ENCODE measurements around the gene LSAMP.

LSAMP gene

GRCh38 chr3:115986555-115987207 lies 458.6 kb downstream of the LSAMP start:
- Histone ChIP-seq H3K27me3 (ENCODE audit: low read depth, low read length) (peaks cover 13% of the 10 kb centered on the region; the same call in 1 of the 2 replicates), H3K79me2 (ENCODE audit: low read length) (no peaks in the 10 kb centered on the region), H3K4me1 (ENCODE audit: low read length) (peaks cover 20% of the 10 kb centered on the region), H2AFZ (ENCODE audit: low read depth, low read length) (no peak overlapping the region), H3K4me2 (ENCODE audit: low read length) (peak overlapping the region; percentile 33), H3K4me3 (ENCODE audit: low read length) (no peak overlapping the region; the same call in 1 of the 2 replicates), H3K9me3 (ENCODE audit: insufficient read depth, low read length) (no peaks in the 10 kb centered on the region), H4K20me1 (ENCODE audit: insufficient read depth, low read length) (no peaks in the 10 kb centered on the region), H3K27ac (ENCODE audit: low read length) (no peak overlapping the region), H3K36me3 (replicated peaks; ENCODE audit: low read depth, low read length) (no peaks in the 10 kb centered on the region), H3K9ac (ENCODE audit: low read length) (no peak overlapping the region)
- no peak for TF ChIP-seq EZH2phosphoT487 (IDR thresholded peaks at IDR 0.05; ENCODE audit: low read depth)
- TF ChIP-seq, protein P1, sequence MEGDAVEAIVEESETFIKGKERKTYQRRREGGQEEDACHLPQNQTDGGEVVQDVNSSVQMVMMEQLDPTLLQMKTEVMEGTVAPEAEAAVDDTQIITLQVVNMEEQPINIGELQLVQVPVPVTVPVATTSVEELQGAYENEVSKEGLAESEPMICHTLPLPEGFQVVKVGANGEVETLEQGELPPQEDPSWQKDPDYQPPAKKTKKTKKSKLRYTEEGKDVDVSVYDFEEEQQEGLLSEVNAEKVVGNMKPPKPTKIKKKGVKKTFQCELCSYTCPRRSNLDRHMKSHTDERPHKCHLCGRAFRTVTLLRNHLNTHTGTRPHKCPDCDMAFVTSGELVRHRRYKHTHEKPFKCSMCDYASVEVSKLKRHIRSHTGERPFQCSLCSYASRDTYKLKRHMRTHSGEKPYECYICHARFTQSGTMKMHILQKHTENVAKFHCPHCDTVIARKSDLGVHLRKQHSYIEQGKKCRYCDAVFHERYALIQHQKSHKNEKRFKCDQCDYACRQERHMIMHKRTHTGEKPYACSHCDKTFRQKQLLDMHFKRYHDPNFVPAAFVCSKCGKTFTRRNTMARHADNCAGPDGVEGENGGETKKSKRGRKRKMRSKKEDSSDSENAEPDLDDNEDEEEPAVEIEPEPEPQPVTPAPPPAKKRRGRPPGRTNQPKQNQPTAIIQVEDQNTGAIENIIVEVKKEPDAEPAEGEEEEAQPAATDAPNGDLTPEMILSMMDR (IDR thresholded peaks at IDR 0.05; ENCODE audit: low read depth, low read length) = peak; percentile 66

- no peaks in the 10 kb centered on the region for H4K20me1 ChIP-seq (ENCODE audit: insufficient read depth, low read length)
- H3K4me1 ChIP-seq (ENCODE audit: low read length) = peaks cover 33% of the 10 kb centered on the region
- H2AFZ ChIP-seq (ENCODE audit: low read depth, low read length) = no peak overlapping the region
- H3K36me3 ChIP-seq (replicated peaks; ENCODE audit: low read depth, low read length) = no peaks in the 10 kb centered on the region
- H3K27me3 ChIP-seq (ENCODE audit: low read depth, low read length) = 0 out of 2 replicates have a peak, but pooled peaks cover 6% of the 10 kb centered on the region
- no peaks in the 10 kb centered on the region for H3K9me3 ChIP-seq (ENCODE audit: insufficient read depth, low read length)
- H3K27ac ChIP-seq (ENCODE audit: low read length) = no peak overlapping the region
- no peak overlapping the region for H3K9ac ChIP-seq (ENCODE audit: low read length)
- TF ChIP-seq EZH2phosphoT487 (IDR thresholded peaks at IDR 0.05; ENCODE audit: low read depth) = no peak
- TF ChIP-seq, protein P1 (IDR thresholded peaks at IDR 0.05; ENCODE audit: low read depth, low read length) = no peak
- no peak overlapping the region for H3K4me3 ChIP-seq (ENCODE audit: low read length)
- no peak overlapping the region for H3K4me2 ChIP-seq (ENCODE audit: low read length)
- no peaks in the 10 kb centered on the region for H3K79me2 ChIP-seq (ENCODE audit: low read length)
Measured at GRCh38 chr3:115982629-115983028, 462.7 kb downstream of the LSAMP start.

DNA sequence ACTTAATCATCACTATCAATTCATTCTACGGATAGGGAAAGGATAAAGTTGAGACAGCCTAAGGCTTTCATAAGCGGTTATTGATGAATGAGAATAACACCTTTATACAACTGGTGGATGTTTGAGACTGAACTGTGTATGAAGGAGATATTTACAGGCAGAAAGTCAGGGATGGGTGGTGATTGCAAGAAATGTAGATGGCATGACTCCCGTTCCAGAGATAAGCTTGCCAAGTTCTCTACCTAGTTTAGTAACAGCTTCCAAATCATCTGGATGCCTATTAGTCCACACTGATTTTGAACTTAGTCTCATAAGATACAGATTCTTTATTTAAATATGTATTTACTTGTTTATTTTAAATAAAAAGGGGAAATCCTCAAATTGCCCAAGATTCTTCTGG lies 463.2 kb downstream of the LSAMP start:
- no peak for TF ChIP-seq EZH2phosphoT487 (IDR thresholded peaks at IDR 0.05; ENCODE audit: low read depth)
- TF ChIP-seq, protein P1 (IDR thresholded peaks at IDR 0.05; ENCODE audit: low read depth, low read length) = no peak
- H3K4me2 ChIP-seq (ENCODE audit: low read length) = no peak overlapping the region
- no peak overlapping the region for H3K4me3 ChIP-seq (ENCODE audit: low read length)
- no peaks in the 10 kb centered on the region for H3K79me2 ChIP-seq (ENCODE audit: low read length)
- H4K20me1 ChIP-seq (ENCODE audit: insufficient read depth, low read length) = no peaks in the 10 kb centered on the region
- peaks cover 31% of the 10 kb centered on the region for H3K4me1 ChIP-seq (ENCODE audit: low read length)
- no peak overlapping the region for H3K9ac ChIP-seq (ENCODE audit: low read length)
- H3K27ac ChIP-seq (ENCODE audit: low read length) = no peak overlapping the region
- H3K36me3 ChIP-seq (replicated peaks; ENCODE audit: low read depth, low read length) = no peaks in the 10 kb centered on the region
- H2AFZ ChIP-seq (ENCODE audit: low read depth, low read length) = no peak overlapping the region
- no peaks in the 10 kb centered on the region for H3K9me3 ChIP-seq (ENCODE audit: insufficient read depth, low read length)
- 0 out of 2 replicates have a peak, but pooled peaks cover 6% of the 10 kb centered on the region for H3K27me3 ChIP-seq (ENCODE audit: low read depth, low read length)

- TF ChIP-seq EZH2phosphoT487 (IDR thresholded peaks at IDR 0.05; ENCODE audit: low read depth) = no peak
- TF ChIP-seq, protein P1 (IDR thresholded peaks at IDR 0.05; ENCODE audit: low read depth, low read length) = no peak
Measured at GRCh38 chr3:115980709-115981108, 464.6 kb downstream of the LSAMP start.

More at GRCh38 chr3:115980709-115981108, 464.6 kb downstream of the LSAMP start:
- H3K4me3 ChIP-seq (ENCODE audit: low read length) = peak overlapping the region; percentile 48
- peaks cover 26% of the 10 kb centered on the region for H3K4me1 ChIP-seq (ENCODE audit: low read length)
- H3K79me2 ChIP-seq (ENCODE audit: low read length) = no peaks in the 10 kb centered on the region
- no peaks in the 10 kb centered on the region for H3K9me3 ChIP-seq (ENCODE audit: insufficient read depth, low read length)
- peak overlapping the region; percentile 69 for H2AFZ ChIP-seq (ENCODE audit: low read depth, low read length)
- no peaks in the 10 kb centered on the region for H3K36me3 ChIP-seq (replicated peaks; ENCODE audit: low read depth, low read length)
- H4K20me1 ChIP-seq (ENCODE audit: insufficient read depth, low read length) = no peaks in the 10 kb centered on the region
- H3K4me2 ChIP-seq (ENCODE audit: low read length) = peak overlapping the region; percentile 77
- no peak overlapping the region for H3K27ac ChIP-seq (ENCODE audit: low read length)
- H3K9ac ChIP-seq (ENCODE audit: low read length) = no peak overlapping the region
- 0 out of 2 replicates have a peak, but pooled peaks cover 5% of the 10 kb centered on the region for H3K27me3 ChIP-seq (ENCODE audit: low read depth, low read length)
